HG03066 (cell line): ENCODE measurements around the gene ARID1A.

ENCODE experiments used
- ATAC-seq: cut with Tn5 transposase; IDR thresholded peaks from one replicate; pipeline ENCODE4 v1.9.1; 2021; ENCODE audit warnings: low read depth; ENCODE audit not compliant: unreplicated experiment

ARID1A gene

DNA sequence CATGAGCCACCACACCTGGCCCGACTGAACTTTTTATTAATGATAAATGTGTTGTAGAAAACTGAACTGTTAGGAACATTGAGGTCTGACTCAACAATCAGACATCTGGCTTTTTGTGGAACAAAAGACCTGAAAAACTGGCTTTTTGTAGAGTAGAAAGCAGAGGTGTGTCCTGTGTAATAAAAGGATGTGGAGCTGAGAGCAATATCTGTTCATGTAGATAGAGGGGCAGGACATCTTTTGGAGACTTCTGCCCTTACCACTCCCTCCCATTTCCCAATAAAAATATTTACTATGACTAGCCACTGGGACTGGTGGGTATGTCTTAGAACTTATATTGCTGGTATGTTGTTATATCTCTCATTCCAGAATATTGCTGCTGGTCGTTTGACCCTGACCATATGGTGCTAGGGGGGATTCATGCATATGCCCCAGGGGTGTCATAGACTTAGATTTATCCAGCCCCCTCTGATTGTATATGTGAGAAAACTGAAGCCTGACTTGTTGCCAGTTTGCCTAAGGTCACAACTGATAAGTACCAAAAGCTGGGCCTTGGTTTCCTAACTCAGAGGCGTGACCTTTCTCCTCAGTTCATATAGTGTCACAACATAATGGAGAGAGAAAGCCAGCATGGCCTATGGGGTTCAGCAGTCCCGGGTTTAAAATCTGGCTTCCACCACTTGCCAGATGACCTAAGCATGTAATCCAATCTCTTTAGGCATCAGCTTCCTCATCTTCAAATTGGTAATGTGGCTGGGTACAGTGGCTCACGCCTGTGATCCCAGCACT is 58.5 kb downstream of the ARID1A start:
- no peak for ATAC-seq

DNA sequence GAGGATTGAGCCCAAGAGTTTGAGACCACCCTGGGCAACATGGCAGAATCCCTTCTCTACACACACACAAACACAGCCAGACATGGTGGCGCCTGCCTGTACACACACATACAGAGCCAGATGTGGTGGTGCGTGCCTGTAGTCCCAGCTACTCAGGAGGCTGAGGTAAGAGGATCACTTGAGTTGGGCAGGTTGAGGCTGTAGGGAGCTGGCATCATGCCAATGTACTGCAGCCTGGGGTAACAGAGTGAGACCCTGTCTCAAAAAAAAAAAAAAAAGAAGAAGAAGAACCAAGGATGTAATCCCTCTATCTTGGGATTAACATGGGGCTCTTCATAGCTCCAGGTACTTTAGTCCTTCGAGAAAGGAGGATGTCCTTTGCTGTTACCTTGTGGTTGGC is 62.5 kb downstream of the ARID1A start:
- ATAC-seq = no peak

DNA sequence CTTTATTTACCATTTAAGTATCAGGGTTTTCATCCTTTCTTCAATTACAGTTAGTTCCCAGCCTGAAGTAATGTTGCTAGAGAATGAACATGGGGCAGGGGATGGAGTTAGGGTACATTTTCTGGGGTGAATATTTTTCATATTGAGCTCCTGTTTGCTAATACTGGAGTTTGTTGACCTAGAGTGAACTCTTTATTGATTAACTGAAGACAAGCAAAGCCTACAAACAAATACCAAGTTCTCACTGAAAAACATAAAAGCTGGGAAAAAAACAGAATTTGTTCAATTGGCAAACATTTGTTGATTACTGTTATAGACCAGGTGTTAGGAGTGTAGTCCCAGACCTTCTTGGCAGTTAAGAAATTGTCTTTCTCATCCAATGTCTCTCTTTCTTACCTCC is 63.7 kb downstream of the ARID1A start:
- no peak for ATAC-seq

DNA sequence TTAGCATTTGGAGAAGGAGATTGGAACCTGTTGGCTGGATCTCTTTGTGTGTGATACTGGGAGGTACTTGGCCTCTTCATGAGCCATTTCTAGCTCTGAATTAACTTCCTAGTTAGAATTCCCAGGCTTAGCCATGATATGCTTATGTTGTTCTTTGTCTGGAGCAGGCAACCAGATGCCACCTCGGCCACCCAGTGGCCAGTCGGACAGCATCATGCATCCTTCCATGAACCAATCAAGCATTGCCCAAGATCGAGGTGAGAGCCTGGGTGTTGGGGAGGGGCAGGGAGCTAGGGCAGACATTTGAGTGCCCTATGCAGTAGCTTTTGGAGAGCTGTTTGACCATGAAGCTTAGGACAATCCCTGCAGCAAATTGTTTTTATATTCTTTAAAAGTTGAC is 65.4 kb downstream of the ARID1A start:
- no peak for ATAC-seq

DNA sequence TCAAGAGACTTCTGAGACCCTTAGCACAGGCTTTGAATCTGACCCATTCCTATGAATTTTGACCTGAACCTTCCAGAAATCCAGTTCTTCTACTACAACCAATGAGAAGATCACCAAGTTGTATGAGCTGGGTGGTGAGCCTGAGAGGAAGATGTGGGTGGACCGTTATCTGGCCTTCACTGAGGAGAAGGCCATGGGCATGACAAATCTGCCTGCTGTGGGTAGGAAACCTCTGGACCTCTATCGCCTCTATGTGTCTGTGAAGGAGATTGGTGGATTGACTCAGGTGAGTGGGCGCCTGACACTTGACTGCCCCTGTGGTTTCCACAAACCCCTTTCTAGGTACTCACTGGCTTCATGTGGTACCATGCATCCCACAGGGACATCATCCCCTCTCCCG is 71.9 kb downstream of the ARID1A start:
- ATAC-seq = no peak

DNA sequence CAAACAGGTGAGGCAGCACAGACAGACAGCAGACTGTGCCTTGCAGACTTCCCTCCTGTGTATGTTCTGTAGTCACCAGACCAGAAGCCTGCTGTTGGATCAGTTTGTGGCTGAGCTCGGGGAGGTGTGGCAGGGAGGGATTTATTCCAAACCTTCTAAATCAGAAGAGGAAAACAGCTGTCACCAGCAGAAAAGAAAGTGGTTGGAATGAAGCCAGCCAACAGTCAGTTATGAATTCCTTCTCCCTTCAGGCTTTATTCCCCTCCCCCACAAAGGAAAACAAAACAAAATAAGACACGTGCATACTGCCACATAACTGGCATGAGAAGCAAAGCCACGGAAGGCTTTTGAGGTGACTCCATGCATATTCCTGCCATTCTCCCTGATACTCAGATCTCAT is 72.9 kb downstream of the ARID1A start:
- ATAC-seq = no peak

DNA sequence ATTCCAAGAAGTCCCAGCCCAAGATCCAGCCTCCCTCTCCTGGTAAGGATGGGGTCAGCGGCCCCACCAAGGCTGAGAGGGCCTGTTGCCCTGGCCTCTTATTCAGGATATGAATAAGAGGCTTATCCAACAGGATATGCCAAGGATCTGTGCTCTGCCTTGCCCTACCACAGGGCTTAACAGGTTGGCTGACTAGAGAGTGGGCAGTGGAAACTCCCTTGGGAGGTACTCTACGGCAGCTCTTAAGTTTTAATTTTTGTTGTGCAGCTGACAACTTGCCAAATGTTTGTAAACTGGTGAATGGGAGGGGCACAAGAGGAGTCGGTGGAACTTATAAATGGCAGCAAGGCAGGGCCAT is 75.4 kb downstream of the ARID1A start:
- ATAC-seq = no peak

DNA sequence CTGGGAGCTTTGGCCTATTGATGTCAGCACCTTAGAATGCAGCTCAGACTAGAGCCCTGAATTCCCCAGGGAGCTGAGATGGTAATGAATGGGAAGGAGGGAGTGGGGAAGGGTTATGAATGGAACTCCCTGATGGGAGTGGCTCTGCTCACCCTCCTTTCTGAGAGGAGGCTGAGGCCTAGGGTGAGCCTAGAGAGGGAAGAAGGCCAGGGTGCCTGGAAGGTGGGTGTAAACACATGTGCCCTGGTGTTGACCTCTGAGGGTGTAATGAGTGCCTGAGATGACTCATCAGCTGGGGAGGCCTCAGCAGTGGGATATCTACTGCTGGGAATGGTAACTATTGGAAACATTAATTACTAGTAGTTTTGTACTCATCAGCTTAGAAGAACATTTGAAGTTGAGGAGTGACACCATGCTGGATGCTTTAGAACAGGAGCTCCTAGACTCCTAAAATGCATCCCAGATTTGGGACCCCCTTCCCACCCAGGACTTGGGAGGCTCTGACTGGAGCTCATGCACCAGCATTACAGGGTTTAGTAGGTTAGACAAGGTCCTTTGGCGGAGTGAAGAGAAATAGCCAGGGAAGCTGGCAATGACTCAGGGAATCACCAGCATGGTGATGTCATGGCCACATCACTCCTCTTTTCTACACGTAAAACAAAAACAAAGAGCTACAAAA is 76.0 kb downstream of the ARID1A start:
- no peak for ATAC-seq

DNA sequence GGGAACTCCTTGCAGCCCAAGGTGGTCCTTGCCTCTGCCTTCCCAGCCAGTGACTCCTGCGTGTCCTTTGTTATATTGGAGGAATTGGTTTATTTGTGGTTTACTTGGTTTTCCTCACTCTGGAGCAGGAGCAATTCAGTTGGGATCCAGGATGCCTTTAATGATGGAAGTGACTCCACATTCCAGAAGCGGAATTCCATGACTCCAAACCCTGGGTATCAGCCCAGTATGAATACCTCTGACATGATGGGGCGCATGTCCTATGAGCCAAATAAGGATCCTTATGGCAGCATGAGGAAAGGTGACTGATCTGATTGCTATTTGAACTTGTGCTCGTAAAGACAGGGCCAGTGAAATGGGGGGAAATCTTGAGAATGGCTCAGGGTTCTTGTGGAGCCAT is 76.9 kb downstream of the ARID1A start:
- ATAC-seq = no peak

DNA sequence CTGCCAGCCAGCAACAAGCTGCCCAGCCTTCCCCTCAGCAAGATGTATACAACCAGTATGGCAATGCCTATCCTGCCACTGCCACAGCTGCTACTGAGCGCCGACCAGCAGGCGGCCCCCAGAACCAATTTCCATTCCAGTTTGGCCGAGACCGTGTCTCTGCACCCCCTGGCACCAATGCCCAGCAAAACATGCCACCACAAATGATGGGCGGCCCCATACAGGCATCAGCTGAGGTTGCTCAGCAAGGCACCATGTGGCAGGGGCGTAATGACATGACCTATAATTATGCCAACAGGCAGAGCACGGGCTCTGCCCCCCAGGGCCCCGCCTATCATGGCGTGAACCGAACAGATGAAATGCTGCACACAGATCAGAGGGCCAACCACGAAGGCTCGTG is 78.6 kb downstream of the ARID1A start:
- no peak for ATAC-seq

DNA sequence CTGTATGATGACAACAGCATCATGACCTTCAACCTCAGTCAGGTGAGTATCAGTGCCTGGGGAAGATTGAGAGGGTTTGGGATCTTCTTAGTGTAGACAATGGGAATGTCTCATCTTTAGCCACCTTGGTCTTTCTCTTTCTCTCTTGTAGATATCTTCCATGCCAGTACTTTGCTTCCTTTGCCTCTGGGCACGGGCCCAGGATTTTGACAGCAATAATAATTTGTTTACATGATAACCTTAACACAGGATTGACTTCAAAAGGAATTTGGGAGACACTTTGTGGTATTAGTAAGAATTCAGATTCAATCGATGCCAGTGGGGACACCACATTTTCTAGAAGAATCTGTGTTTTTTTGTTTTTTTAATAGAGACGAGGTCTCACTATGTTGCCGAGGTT is 79.9 kb downstream of the ARID1A start:
- ATAC-seq = no peak

DNA sequence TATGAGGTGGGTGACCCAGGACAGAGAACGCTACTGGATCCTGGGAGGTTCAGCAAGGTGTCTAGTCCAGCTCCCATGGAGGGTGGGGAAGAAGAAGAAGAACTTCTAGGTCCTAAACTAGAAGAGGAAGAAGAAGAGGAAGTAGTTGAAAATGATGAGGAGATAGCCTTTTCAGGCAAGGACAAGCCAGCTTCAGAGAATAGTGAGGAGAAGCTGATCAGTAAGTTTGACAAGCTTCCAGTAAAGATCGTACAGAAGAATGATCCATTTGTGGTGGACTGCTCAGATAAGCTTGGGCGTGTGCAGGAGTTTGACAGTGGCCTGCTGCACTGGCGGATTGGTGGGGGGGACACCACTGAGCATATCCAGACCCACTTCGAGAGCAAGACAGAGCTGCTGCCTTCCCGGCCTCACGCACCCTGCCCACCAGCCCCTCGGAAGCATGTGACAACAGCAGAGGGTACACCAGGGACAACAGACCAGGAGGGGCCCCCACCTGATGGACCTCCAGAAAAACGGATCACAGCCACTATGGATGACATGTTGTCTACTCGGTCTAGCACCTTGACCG is 83.4 kb downstream of the ARID1A start:
- no peak for ATAC-seq

DNA sequence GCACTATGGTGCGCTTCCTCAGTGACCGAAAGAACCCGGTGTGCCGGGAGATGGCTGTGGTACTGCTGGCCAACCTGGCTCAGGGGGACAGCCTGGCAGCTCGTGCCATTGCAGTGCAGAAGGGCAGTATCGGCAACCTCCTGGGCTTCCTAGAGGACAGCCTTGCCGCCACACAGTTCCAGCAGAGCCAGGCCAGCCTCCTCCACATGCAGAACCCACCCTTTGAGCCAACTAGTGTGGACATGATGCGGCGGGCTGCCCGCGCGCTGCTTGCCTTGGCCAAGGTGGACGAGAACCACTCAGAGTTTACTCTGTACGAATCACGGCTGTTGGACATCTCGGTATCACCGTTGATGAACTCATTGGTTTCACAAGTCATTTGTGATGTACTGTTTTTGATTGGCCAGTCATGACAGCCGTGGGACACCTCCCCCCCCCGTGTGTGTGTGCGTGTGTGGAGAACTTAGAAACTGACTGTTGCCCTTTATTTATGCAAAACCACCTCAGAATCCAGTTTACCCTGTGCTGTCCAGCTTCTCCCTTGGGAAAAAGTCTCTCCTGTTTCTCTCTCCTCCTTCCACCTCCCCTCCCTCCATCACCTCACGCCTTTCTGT is 84.6 kb downstream of the ARID1A start:
- no peak for ATAC-seq

DNA sequence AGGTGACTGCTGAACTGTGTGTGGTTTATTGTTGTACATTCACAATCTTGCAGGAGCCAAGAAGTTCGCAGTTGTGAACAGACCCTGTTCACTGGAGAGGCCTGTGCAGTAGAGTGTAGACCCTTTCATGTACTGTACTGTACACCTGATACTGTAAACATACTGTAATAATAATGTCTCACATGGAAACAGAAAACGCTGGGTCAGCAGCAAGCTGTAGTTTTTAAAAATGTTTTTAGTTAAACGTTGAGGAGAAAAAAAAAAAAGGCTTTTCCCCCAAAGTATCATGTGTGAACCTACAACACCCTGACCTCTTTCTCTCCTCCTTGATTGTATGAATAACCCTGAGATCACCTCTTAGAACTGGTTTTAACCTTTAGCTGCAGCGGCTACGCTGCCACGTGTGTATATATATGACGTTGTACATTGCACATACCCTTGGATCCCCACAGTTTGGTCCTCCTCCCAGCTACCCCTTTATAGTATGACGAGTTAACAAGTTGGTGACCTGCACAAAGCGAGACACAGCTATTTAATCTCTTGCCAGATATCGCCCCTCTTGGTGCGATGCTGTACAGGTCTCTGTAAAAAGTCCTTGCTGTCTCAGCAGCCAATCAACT is 85.5 kb downstream of the ARID1A start:
- no peak for ATAC-seq

DNA sequence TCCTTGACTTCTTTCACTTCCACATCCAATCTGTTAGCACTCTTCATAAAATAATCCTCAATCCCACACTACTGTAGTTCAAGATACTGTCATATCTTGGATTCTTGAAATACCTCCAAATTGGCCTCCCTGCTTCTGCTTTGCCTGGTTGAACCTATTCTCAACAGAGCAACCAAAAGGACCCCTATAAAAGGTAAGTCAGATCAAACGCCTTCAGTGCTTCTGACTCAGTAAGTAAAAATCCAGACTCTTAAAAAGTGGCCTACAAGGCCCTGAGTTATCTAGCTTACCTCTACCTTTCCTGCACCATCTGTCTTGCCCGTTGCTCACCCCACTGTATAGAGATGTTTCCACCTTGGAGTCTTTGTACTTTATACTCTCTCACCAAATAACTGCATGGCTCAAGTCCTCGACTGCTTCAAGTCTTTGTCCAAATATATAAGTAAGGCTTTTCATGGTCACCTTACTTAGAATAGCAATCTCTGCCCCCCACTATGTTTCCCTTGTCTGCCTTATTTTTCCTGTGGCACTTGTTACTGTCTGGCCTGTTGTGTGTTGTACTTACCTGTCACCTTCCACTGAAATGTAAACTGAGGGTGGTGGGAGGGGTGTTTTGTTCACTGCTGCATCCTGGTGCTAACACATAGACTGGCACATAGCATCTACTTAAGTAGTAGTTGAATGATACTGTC is 86.9 kb downstream of the ARID1A start:
- ATAC-seq = no peak

DNA sequence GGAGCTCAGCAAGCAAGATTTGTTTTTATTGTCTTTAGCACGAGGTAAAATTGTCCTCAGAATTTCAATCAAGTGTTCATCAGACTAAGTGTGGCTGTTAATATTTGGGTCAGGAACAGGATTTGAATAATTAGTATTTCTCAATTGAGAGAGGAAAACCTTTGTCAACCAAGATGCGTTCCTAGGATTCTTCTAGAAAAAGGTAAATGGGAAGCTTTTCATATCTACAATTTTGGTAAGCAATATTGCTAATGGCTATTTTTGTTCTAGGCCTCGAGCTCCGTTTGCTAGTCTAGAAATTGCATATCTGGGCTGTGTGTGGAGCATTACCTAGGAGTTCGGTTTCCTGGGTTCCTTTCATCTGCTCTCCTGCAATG is 87.8 kb downstream of the ARID1A start:
- no peak for ATAC-seq

DNA sequence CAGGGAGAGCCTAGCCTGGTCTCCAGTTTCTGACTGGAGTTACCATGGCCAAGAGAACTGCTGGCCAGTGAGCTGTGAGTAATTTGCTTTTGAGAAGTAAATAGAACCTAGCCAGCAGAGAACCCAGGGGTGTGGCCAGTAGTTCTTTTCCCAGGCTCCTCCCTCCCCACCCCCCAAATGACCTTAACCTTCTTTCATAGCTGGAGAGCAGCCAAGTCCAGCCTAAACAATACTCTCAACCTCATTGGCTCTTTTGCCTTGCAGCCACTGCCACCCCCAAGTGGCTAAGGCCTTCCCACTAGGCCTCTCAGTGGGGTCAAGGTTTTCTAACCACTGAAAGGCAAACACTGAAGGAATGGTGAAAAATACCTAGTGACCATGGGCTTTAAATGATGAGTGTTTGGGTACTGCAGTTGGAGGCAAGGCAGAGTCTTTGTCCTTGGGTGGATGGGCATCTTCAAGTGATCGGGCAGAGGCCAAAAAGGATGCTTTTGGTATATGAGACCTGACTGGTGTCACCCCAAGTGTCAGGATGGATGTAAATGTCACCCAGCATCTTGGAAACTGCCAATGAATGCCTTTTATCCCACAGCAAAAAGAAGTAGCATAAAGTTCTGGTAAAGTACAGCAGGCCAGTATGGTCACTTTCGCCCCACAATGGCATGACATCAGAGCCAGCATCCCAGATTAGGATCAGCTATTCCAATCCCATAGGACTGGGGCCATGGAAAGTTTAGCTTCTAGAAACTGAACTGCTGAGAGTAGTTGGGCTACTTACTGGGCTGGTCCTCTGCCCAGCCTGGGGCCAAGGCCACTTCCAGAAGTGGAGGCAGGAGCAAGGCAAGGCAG is 88.4 kb downstream of the ARID1A start:
- no peak for ATAC-seq

DNA sequence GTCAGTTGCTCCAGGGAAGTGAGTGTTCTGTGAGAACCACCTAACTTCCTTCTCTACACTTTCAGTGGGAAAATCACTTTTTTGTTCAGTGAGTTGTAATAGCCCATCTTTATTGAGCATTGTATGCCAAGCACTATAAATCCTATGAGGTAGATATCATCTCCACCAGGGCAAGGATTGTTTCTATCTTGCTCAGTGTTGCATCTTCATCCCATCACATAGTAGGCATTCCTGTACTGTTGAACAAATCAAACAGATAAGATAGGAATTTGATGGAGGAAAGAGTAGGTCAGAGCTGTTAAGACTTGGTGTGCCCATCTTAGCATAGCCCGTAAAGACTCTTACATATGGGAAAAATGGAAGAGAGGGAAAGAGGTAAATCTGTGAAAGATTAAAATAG is 89.1 kb downstream of the ARID1A start:
- ATAC-seq = no peak

DNA sequence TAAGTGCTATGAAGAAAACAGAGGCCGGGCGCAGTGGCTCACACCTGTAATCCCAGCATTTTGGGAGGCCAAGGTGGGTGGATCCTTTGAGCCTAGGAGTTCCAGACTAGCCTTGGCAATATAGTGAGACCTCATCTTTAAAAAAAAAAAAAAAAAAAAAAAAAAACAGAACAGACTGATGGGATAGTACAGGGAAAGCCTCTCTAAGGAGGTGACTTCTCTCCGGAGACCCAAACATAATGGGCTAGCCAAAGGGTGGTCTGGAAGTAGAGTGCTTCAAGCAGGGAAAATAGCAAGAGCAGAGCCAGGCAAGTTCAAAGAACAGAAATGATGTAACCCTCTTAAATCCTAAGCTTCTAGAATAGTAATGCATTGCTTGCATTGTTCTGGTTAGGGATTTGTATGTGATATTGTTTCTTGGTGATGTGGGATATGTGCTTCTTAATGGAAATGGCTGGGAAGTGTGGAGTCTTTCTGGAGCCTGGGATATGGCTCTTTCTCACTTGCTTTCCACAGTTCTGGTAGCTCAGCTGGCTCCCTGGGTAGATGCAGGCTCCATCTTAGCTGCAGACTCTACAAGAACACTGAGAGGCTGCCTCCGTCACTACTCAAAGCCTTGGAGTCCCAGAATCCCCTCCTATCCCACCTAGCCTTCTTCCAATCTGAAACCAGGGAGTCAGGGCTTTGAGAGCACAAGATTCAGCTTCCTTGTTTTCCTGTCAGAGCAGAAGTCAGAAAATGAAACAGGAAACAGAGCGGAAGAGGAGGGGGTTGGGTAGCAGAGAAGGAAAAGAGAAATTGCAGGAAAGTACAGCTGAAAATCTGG is 90.0 kb downstream of the ARID1A start:
- no peak for ATAC-seq
